ENCODE data around the gene TCIRG1.
A peak's percentile ranks its signal among the peaks of the same experiment; 100 is the strongest.
"Not testable (repeated sequence)": the region's sequence is repeated elsewhere in the genome, so short reads cannot be mapped to it uniquely, and the experiment has no call there.

Gene TCIRG1

DNA sequence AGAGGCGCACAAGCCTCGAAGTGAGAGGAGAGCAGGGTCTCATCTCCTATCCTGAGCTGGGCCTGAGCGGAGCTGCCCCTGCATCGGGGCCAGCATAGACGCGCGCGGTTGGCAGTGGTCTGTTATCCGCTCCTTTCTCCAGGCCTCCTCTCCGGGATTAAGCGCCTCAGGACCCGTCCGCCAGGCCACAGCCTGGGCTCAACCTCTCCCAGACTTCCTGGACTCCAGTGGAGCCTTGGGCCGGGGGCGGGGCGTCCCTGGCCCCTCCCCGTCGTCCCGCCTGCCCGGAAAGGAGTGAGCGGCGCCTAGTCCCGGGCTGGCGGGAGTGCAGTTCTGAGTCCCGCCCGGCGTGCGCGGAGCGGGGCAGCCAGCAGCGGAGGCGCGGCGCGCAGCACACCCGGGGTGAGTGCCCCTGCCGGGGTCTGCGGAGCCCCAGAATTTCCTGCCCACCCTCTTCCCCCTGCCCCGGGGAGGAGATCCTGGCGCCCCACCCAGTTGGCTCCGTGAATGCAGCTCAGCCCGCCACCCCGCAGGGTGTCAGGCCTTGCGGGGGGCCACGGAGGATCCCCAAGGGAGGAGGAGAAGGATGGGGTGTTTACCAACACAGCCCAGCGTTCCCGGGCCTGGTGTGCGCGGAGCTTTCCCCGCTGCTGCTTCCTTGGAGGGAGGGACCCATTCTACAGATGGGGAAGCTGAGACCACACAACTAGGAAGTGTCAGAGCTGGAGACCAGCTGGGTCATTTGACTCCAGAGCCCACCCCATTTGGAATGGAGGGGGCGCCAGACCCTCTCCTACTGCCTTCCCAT, at the start of gene TCIRG1:
TSS of gene TCIRG1 (plus strand) at position 308 of the 808 bp plus-strand sequence. CDS start 2,247 bp downstream, outside the sequence.
- WGBS (ENCODE audit: insufficient coverage, insufficient read length), result no CpG with 5 or more reads among the region's 51 CpGs
- Histone ChIP-seq H3K4me3 (ENCODE audit: low read length) (peak within 1 kb of the TSS; percentile 36), H3K36me3 (ENCODE audit: control insufficient read depth, insufficient read depth, low read length) (peaks cover 6% of the 10 kb centered on the region), H3K9me3 (ENCODE audit: control insufficient read depth, insufficient read depth, low read length) (no peaks in the 10 kb centered on the region), H3K27me3 (ENCODE audit: control insufficient read depth, insufficient read depth, low read length) (no peaks in the 10 kb centered on the region), H3K4me1 (ENCODE audit: control insufficient read depth, insufficient read depth, low read length) (peaks cover 7% of the 10 kb centered on the region), H3K27ac (ENCODE audit: low read length) (no peak within 1 kb of the TSS)
- DNase-seq (ENCODE audit: low read depth, low spot score), result peak; percentile 48

DNA sequence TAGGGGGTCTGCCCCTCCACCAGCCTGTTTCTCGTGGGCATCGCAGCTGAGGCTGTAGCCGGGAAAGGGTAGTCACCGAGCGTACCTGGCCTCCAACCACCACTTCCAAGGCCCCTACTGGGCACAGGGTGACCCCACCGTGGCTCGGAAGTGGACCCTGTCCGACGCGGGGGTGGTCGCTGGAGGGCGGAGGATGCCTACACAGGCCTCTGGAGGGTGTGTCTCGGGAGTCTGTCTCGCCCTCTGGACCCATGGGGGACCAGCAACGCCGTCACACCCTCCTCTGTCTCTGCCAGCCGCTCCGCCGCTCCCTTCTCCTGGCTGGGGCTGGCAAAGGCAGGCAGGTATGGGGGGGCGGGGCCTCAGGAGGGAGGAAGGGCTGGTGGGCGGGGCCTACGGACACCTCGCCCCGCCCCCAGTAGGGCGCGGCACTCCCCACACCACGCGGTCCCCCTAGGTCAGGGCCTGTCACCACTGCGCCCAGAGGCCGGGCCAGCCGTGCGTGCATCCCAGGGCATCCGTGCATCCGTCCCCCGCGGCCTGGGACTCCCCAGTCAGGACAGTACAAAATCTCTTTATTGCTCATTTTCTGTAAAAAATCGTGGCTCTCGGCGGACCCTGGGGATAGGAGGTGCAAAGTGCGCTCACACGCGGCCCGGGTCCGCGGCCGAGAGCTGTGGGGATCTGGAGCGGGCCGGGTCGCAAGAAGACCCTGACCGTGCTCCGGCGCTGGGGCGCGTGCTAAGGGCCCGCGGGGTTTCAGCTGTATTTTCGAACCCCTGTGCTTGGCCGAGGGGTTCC, 48.1 kb upstream of the TCIRG1 start:
- DNase-seq (ENCODE audit: low read depth, low spot score); H3K4me1 ChIP-seq (ENCODE audit: control insufficient read depth, insufficient read depth, low read length); H3K27me3 ChIP-seq (ENCODE audit: control insufficient read depth, insufficient read depth, low read length); H3K27ac ChIP-seq (ENCODE audit: low read length); H3K36me3 ChIP-seq (ENCODE audit: control insufficient read depth, insufficient read depth, low read length); H3K9me3 ChIP-seq (ENCODE audit: control insufficient read depth, insufficient read depth, low read length): not testable (repeated sequence)
- peak overlapping the region; percentile 49; the same call in 1 of the 2 replicates for H3K4me3 ChIP-seq (ENCODE audit: low read length)
- WGBS (ENCODE audit: insufficient coverage, insufficient read length), result no CpG with 5 or more reads among the region's 58 CpGs

GRCh38 chr11:67991347-67992121, 47.3 kb upstream of the TCIRG1 start:
- not testable (repeated sequence) for DNase-seq (ENCODE audit: low read depth, low spot score); H3K9me3 ChIP-seq (ENCODE audit: control insufficient read depth, insufficient read depth, low read length); H3K27me3 ChIP-seq (ENCODE audit: control insufficient read depth, insufficient read depth, low read length); H3K36me3 ChIP-seq (ENCODE audit: control insufficient read depth, insufficient read depth, low read length); H3K4me1 ChIP-seq (ENCODE audit: control insufficient read depth, insufficient read depth, low read length); H3K27ac ChIP-seq (ENCODE audit: low read length)
- WGBS (ENCODE audit: insufficient coverage, insufficient read length), result no CpG with 5 or more reads among the region's 70 CpGs
- H3K4me3 ChIP-seq (ENCODE audit: low read length), result peak overlapping the region; percentile 49; the same call in 1 of the 2 replicates

DNA sequence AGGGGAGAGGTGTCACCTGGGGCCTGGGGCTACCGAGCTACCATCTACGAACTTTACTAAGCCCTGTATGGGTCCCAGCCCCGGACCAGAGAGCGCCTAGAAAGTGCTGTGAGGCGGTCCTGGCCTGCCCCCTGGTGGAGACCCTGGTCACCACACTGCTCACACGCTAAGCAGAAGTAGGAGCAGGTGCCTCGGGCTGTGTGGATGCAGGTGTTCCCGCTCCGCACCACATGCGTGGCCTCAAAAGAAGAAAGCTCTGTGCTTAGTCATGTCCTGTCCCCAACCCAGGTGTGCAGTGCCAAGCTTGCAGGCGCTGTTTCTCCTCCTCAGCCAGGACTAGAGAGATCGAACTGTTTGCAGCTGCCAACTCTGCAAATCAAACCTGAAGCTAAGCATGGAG, 45.0 kb upstream of the TCIRG1 start:
- DNase-seq (ENCODE audit: low read depth, low spot score); H3K4me3 ChIP-seq (ENCODE audit: low read length); H3K27me3 ChIP-seq (ENCODE audit: control insufficient read depth, insufficient read depth, low read length); H3K36me3 ChIP-seq (ENCODE audit: control insufficient read depth, insufficient read depth, low read length); H3K4me1 ChIP-seq (ENCODE audit: control insufficient read depth, insufficient read depth, low read length); H3K27ac ChIP-seq (ENCODE audit: low read length); H3K9me3 ChIP-seq (ENCODE audit: control insufficient read depth, insufficient read depth, low read length): not testable (repeated sequence)
- no CpG with 5 or more reads among the region's 12 CpGs for whole genome bisulfite sequencing (ENCODE audit: insufficient coverage, insufficient read length)

GRCh38 chr11:67994387-67994786, 44.4 kb upstream of the TCIRG1 start:
- WGBS (ENCODE audit: insufficient coverage, insufficient read length), result no CpG with 5 or more reads among the region's 5 CpGs
- not testable (repeated sequence) for H3K4me3 ChIP-seq (ENCODE audit: low read length); H3K9me3 ChIP-seq (ENCODE audit: control insufficient read depth, insufficient read depth, low read length); H3K27me3 ChIP-seq (ENCODE audit: control insufficient read depth, insufficient read depth, low read length); H3K4me1 ChIP-seq (ENCODE audit: control insufficient read depth, insufficient read depth, low read length); H3K27ac ChIP-seq (ENCODE audit: low read length); H3K36me3 ChIP-seq (ENCODE audit: control insufficient read depth, insufficient read depth, low read length); DNase-seq (ENCODE audit: low read depth, low spot score)

DNA sequence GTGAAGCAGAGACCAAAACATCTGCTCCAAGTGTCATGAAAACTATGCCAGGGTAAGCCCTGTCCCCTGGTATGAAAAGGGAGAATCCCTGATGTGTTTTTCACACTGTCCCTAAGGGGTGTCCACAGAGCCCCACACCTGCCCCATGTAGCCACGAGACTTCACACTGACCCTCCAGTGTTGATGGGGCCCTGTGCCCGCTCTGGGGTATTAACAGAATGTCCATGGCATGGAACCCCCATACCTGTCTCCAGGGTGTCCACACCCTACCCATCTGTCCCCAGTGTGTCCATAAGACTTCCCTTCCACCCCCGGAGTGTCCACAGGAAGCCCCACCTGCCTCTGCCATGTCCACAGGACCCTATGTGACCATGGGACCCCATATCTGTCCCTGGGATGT, 43.7 kb upstream of the TCIRG1 start:
- DNase-seq (ENCODE audit: low read depth, low spot score); H3K4me1 ChIP-seq (ENCODE audit: control insufficient read depth, insufficient read depth, low read length); H3K27ac ChIP-seq (ENCODE audit: low read length); H3K4me3 ChIP-seq (ENCODE audit: low read length); H3K27me3 ChIP-seq (ENCODE audit: control insufficient read depth, insufficient read depth, low read length); H3K9me3 ChIP-seq (ENCODE audit: control insufficient read depth, insufficient read depth, low read length); H3K36me3 ChIP-seq (ENCODE audit: control insufficient read depth, insufficient read depth, low read length): not testable (repeated sequence)
- no CpG with 5 or more reads among the region's 3 CpGs for WGBS (ENCODE audit: insufficient coverage, insufficient read length)

DNA sequence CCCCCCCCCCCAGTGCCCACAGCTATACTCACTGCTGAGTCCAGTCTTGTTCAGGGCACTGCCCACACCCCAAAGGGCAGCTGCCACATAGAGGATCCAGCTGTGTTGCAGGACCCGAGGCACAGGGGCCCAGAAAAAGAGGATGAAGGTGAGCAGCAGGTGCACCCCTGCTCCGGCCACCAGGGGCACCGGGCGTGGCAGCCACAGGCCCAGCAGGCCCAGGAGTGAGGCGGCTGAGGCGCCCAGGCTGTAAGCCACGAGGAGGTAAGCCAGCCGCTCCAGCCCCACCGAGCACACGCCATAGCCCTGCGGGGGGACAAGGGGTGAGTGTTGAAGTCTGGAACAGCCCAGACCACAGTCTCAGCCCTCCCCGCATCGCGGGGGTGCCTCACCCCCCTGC, 43.2 kb upstream of the TCIRG1 start:
- H3K36me3 ChIP-seq (ENCODE audit: control insufficient read depth, insufficient read depth, low read length); H3K4me1 ChIP-seq (ENCODE audit: control insufficient read depth, insufficient read depth, low read length): not testable (repeated sequence)
- WGBS (ENCODE audit: insufficient coverage, insufficient read length), result no CpG with 5 or more reads among the region's 14 CpGs

DNA sequence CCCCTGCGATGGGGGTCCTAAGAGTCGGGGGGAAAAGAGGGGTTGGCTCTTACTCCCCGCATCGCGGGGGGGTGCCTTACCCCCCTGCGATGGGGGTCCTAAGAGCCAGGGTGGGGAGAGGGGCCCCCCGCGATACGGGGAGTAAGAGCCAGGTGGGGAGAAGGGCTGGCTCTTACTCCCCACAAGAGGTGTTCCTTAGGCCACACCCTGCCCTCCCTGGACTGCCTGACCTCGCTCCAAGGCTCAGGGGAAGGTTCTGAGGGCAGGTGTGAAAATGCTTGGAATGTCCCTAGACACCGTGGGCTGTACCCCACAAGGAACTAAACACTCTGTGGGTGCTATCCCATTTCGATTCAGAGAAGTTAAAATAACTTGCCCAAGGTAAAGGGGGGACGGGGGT, 42.8 kb upstream of the TCIRG1 start:
- no peaks in the 10 kb centered on the region for H3K27me3 ChIP-seq (ENCODE audit: control insufficient read depth, insufficient read depth, low read length)
- peaks cover 6% of the 10 kb centered on the region for H3K4me1 ChIP-seq (ENCODE audit: control insufficient read depth, insufficient read depth, low read length)
- WGBS (ENCODE audit: insufficient coverage, insufficient read length), result no CpG with 5 or more reads among the region's 13 CpGs
- H3K9me3 ChIP-seq (ENCODE audit: control insufficient read depth, insufficient read depth, low read length), result no peaks in the 10 kb centered on the region
- H3K4me3 ChIP-seq (ENCODE audit: low read length), result no peak overlapping the region
- H3K36me3 ChIP-seq (ENCODE audit: control insufficient read depth, insufficient read depth, low read length), result no peaks in the 10 kb centered on the region; the same call in 1 of the 2 replicates
- H3K27ac ChIP-seq (ENCODE audit: low read length), result no peak overlapping the region
- no peak for DNase-seq (ENCODE audit: low read depth, low spot score)

More for the DNA sequence above, 43.2 kb upstream of the TCIRG1 start:
- not testable (repeated sequence) for H3K27me3 ChIP-seq (ENCODE audit: control insufficient read depth, insufficient read depth, low read length); H3K4me3 ChIP-seq (ENCODE audit: low read length); DNase-seq (ENCODE audit: low read depth, low spot score); H3K27ac ChIP-seq (ENCODE audit: low read length); H3K9me3 ChIP-seq (ENCODE audit: control insufficient read depth, insufficient read depth, low read length)

- Histone ChIP-seq H3K36me3 (ENCODE audit: control insufficient read depth, insufficient read depth, low read length) (no peaks in the 10 kb centered on the region; the same call in 1 of the 2 replicates), H3K4me1 (ENCODE audit: control insufficient read depth, insufficient read depth, low read length) (peaks cover 6% of the 10 kb centered on the region), H3K27ac (ENCODE audit: low read length) (no peak overlapping the region), H3K27me3 (ENCODE audit: control insufficient read depth, insufficient read depth, low read length) (no peaks in the 10 kb centered on the region), H3K9me3 (ENCODE audit: control insufficient read depth, insufficient read depth, low read length) (no peaks in the 10 kb centered on the region), H3K4me3 (ENCODE audit: low read length) (peak overlapping the region; percentile 52; the same call in 1 of the 2 replicates)
- WGBS (ENCODE audit: insufficient coverage, insufficient read length), result no CpG with 5 or more reads among the region's 41 CpGs
- no peak for DNase-seq (ENCODE audit: low read depth, low spot score)
Observed at GRCh38 chr11:67996622-67997474, 42.0 kb upstream of the TCIRG1 start.
